HepG2 (cell line): Measurements from ENCODE around the gene SMCO4. TPM values are rescaled to one million over a fixed set of nuclear protein-coding genes. Genes with fewer than 3 reads are reported as not detected.
A peak's percentile ranks its signal among the peaks of the same experiment; 100 is the strongest.

Experiments
- ATF6 ChIP-seq: sonication (generic); formaldehyde crosslinking; conservative IDR thresholded peaks from 2 replicates; pipeline ENCODE4 v1.4.0; 2020; ENCODE audit warnings: missing genetic modification reagents
- FOXA3 ChIP-seq: IDR thresholded peaks from 2 replicates; pipeline ENCODE4 v1.6.1; 2016; ENCODE audit warnings: missing genetic modification reagents, missing compliant biosample characterization
- PAXIP1 ChIP-seq: sonication (generic); formaldehyde crosslinking; conservative IDR thresholded peaks from 2 replicates; pipeline ENCODE4 v1.4.0; 2020; ENCODE audit warnings: mild to moderate bottlenecking, missing genetic modification reagents, moderate library complexity
- PLSCR1 ChIP-seq: sonication (generic); formaldehyde crosslinking; IDR thresholded peaks from 2 replicates; pipeline ENCODE4 v1.5.0; 2020; ENCODE audit warnings: missing genetic modification reagents, mild to moderate bottlenecking, borderline replicate concordance
- POLR2A ChIP-seq, 2 experiments: IDR thresholded peaks; 2 replicates each; pipeline ENCODE4 v1.6.1; 2011; ENCODE audit warnings: low read depth in 2 of 2, low read length in 2 of 2, mild to moderate bottlenecking in 1 of 2, moderate library complexity in 1 of 2; ENCODE audit not compliant: insufficient read depth in 1 of 2
- SKIL ChIP-seq: sonication (generic); formaldehyde crosslinking; IDR thresholded peaks from 2 replicates; pipeline ENCODE4 v1.8.0; 2022; ENCODE audit warnings: missing genetic modification reagents, mild to moderate bottlenecking, moderate library complexity, borderline replicate concordance
- ZFP36 ChIP-seq: fragments of 150-350 bp; IDR thresholded peaks from 2 replicates; pipeline ENCODE4 v1.6.1; 2018; ENCODE audit warnings: borderline replicate concordance, low read length, low read depth; ENCODE audit not compliant: partially characterized antibody
- ZNF318 ChIP-seq: sonication (generic); formaldehyde crosslinking; IDR thresholded peaks from 2 replicates; pipeline ENCODE4 v1.4.0; 2020; ENCODE audit warnings: mild to moderate bottlenecking, missing genetic modification reagents
- ZNF331 ChIP-seq: sonication (generic); formaldehyde crosslinking; IDR thresholded peaks from 2 replicates; pipeline ENCODE4 v1.4.0; 2020; ENCODE audit warnings: missing genetic modification reagents
- polyA plus RNA-seq, 8 experiments: library from polyadenylated mRNA; depleted of rRNA in 3 of 8; stranded (reverse) in 7 of 8; unstranded in 1 of 8; fragments of >200 nt; fragmentation: Illumina TruSeq in 4 of 8; extraction: Trizol in 4 of 8; gene quantifications; 2 replicates each; pipeline versions ENCODE4 v1.2.1 to v1.2.3, GENCODE V29; 2011 to 2016; ENCODE audit warnings: low read depth in 4 of 8, missing spikeins in 1 of 8, mixed read lengths in 1 of 8; ENCODE audit not compliant: insufficient read depth in 1 of 8
- total RNA-seq, 5 experiments: library from RNA; depleted of rRNA; stranded (reverse); fragments of >200 nt; fragmentation: Illumina TruSeq; extraction: Trizol; gene quantifications; 2 replicates each; pipeline ENCODE4 v1.2.3, GENCODE V29; 2016; ENCODE audit warnings: low read depth in 1 of 5

Gene SMCO4
- total and polyA plus RNA-seq, 2 of the 13 experiments (the other 11 are each of a cell fraction or from before 2014, with no cell fraction given), result 10.6 to 28.5 TPM

- TF ChIP-seq ZNF331 (CRISPR knock-in tag) (peak; percentile 93; the same call in 1 of the 2 replicates), FOXA3 (CRISPR knock-in tag) (peak; percentile 66), PAXIP1 (CRISPR knock-in tag) (peak; percentile 70), ZFP36 (no peak), SKIL (CRISPR knock-in tag) (0 out of 2 replicates have a peak, but pooled peaks have one; percentile 37), ZNF318 (CRISPR knock-in tag) (no peak), PLSCR1 (CRISPR knock-in tag) (no peak), POLR2A (IDR thresholded peaks at IDR 0.05; ENCODE audit: insufficient read depth in 1 of 2, low read depth in 2 of 2, low read length in 2 of 2) (no peak), ATF6 (no peak)
These were observed 49.8 kb downstream of the SMCO4 start (continued) for GRCh38 chr11:93493252-93493897.
